ENCODE results near the gene KLHL25.
A peak's percentile ranks its signal among the peaks of the same experiment; 100 is the strongest.
"Not testable (repeated sequence)": the region's sequence is repeated elsewhere in the genome, so short reads cannot be mapped to it uniquely, and the experiment has no call there.

KLHL25 gene

GRCh38 chr15:85802617-85803016 lies 7.9 kb upstream of the KLHL25 start:
- not testable (repeated sequence) for DNase-seq (ENCODE audit: low read depth)

DNA sequence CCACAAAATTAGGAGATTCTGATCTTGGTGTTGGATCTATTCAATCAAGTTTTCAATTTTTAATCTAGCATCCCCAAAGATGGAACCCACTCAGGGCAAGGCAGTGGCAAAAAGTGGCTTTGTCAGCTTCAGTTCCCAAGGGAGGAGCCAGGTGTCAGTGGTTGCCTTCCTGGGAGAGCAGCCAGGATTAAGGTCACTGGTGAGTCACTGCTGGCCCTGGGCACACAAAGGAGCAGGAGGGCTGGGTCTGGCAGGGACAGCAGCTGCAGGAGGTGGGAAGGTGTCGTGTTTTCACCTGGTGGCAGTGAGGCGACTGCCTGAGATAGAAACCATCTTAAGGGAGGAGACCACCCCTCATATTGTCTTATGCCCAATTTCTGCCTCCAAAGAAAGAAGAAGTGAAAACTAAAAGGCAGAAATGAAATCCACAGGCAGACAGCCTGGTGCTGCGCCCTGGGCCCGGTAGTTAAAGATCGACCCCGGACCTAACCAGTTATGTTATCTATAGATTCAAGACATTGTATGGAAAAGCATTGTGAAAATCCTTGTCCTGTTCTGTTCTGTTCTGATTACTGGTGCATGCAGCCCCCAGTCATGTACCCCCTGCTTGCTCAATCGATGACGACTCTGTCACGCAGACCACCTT lies 5.9 kb upstream of the KLHL25 start:
- no peak for DNase-seq (ENCODE audit: low read depth)

- DNase-seq (ENCODE audit: low read depth): not testable (repeated sequence)
These were observed 1.6 kb upstream of the KLHL25 start for GRCh38 chr15:85796371-85796770.

GRCh38 chr15:85795337-85796305 lies 896 bp upstream of the KLHL25 start:
- no peak for DNase-seq (ENCODE audit: low read depth)

DNA sequence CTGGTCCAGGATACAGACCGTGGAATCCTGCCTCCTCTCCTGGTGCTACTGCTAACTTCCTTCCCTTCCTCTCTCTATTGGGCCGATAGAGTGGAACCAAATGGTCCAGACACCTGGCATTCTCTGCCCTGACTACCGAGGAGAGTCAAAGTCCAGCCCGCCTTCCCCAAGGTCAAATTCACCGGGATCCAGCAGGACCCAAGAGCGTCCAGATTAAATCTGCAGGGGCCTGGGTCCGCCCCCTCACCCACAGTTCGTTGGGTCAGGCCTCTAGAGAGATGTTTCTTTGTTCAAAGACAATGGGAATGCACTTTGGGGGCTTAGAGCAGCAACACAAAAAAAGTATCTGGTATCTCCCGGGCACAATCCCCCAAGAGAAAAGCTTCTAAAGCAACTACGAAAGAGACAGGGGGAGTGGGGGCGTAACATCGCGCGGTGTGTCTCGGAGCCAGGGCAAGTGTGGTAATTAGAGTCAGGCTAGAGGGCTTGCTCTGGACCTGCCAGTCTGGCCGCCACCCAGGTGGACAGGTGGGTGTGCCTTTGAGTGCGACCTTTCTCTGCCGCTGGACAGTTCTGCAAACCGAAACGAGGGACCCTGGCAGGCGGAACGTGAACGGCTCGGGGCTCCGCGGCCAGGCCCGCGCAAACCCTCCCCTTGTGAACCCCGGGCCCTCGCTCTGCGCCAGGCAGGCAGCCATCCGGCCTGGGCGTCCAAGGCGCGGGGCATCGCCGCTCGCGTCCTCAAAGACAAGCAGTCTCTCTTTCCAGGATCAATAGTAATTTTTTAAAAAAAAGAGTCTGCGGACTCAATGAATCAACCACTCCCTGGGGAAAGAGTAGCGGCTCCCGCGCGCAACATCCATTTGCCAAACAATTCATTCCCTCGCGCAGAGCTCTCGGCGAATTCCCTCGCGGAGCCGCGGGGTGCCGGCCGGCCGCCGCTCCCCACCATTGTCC lies 806 bp downstream of the KLHL25 start:
- DNase-seq (ENCODE audit: low read depth): peak; percentile 14

- DNase-seq (ENCODE audit: low read depth): peak; percentile 19
These were observed 1.7 kb downstream of the KLHL25 start for GRCh38 chr15:85792912-85793590.

GRCh38 chr15:85792102-85792731 lies 2.5 kb downstream of the KLHL25 start:
- no peak for DNase-seq (ENCODE audit: low read depth)

- no peak for DNase-seq (ENCODE audit: low read depth)
These were observed 5.2 kb downstream of the KLHL25 start for GRCh38 chr15:85789496-85789875.

- no peak for DNase-seq (ENCODE audit: low read depth)
These were observed 5.8 kb downstream of the KLHL25 start for GRCh38 chr15:85788771-85789495.

GRCh38 chr15:85786781-85787114 lies 8.0 kb downstream of the KLHL25 start:
- no peak for DNase-seq (ENCODE audit: low read depth)

GRCh38 chr15:85785887-85786780 lies 8.6 kb downstream of the KLHL25 start:
- DNase-seq (ENCODE audit: low read depth): no peak

DNA sequence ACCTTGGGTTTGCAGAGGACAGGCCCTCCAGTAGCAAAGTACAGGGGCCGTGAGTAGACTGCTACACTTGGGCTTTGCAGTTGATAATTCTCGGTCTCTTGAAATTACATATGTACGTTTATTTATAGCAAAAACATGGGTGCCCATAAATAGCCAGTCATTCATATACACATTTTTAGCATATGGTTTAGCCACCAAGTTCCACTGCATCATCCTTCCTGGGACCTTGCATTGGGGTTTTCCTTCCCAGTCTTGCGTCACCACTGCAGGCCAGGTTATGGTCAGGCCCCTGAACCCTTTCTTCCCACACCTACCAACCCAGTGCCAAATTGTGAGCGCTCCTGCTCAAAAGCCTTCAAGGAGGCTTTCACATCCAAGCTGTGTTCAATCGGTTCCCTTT lies 12.7 kb downstream of the KLHL25 start:
- no peak for DNase-seq (ENCODE audit: low read depth)

- no peak for DNase-seq (ENCODE audit: low read depth)
These were observed 13.6 kb downstream of the KLHL25 start for GRCh38 chr15:85781099-85781498.

DNA sequence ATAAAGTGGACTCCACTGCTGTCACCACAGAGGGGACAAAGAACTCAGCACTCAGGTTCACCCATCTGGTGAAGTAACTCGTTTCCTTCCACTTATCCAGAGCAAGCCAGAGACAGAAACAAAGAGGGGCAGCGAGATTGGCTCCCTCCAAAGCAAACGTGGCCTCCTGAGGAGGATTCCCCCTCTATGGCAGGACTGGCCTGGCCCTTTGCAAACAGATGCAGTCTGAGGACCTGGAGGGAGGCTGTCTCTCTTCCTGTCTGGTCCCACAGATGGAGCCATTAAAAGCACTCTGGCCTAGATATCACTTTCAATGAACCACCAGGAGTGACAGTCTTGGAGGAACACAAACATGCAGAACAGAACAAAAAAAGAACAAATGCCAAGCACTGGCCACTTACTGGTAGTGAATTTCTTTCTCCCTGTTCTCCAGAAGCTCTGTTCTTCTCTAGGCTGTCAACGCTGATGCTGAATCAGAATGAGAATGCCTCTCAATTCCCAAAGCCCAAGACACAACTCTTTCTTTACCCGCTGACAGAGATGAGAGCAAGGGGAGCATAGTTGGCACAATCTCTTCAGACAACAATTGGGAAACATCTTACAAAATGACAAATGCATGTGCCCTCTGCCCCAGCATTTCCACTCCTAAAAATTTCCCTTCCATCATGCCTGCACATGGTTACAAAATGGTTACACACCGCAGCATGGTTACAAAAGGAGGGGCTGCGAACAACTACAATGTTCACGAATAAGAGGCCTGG lies 14.3 kb downstream of the KLHL25 start:
- DNase-seq (ENCODE audit: low read depth): no peak

DNA sequence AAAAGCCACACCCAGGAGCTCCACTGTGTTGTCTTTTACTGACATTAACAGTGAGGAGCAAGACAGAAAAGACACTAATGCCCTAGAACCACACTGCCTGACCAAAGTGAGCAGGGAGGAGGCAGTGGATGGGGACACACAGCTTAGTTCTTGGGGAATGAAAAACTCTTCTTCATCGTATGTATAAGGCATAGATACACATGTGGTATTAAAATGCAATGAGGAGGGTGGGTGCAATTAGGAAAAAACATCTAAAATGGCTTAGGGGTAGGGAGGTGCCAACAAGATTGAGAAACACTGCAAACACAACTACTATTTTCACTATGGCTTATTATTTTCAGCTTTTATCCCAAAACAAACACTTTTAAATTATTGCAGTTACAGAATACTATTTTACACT lies 15.5 kb downstream of the KLHL25 start:
- no peak for DNase-seq (ENCODE audit: low read depth)

DNA sequence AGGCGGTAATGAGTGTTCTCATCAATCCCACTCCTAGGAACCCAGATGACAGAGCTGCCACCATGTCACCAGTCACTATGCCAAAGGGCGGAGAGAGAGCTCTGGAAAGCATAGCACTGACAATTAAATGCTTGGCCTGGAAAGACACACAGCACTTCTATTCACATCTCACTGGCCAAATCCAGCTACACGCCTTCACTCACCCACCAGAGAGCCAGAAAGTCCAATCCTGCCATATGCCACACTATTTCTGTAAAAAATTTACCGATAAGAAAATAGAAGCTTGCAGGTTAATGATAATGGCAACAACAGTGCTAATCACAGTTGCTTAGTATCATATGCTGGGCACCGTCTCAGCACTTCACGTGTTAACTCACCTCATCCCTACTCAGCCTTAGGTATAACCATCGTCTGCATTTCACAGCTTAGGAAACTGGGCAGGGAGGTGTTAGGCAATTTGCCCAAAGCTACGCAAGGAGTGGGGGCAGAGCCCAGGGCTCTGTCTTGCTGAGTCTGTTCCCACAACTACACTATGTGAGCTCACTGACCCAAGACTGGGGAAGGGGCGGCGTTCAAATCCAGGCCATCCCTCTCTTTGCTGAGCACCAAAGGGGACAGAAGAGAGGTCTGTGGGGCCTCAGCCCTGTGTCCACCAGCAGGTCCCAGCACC lies 16.5 kb downstream of the KLHL25 start:
- DNase-seq (ENCODE audit: low read depth): no peak

DNA sequence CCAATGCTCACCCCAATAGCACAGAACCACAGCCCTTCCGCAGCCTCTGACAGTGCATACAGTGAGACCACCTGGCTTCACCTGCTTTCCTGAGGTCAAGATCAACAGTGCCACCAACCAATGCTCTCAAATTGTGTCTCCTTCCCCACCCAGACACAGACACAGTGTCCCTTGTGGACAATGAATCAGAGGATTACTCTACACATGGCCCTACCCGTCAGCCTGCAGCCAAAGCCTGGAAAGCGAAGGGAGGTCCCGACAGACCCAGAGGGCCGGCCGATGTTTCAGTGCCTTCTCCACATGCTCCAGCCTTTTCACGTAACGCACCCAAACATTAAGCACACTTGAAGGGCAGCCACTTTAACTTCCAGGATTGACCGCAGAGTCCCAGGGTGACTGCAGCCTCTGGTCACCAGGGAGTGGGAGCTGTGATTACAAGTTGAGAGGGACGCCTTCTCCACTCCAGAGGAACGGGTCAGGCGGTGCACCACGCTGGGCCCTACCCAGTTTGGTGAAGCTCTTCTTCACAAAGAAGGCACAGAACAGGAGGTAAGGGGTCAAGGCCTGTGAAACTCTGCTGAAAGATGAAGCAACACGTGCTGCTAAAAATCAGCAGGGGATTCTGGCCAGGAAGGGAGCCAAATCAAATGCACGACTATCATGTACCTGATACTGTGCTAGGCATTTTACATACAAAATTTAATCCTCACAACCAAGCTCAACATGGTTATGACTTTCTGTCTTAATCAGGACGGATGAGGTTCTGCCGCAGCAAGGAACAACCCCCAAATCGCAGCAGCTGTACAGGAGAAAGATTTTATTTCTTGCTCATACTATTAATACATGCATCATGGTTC lies 17.2 kb downstream of the KLHL25 start:
- no peak for DNase-seq (ENCODE audit: low read depth)

Measured in stimulated activated CD4-positive, alpha-beta T cell treated with anti-CD3 and anti-CD28 coated beads, Interleukin-2, amount 100 ng/mL, for 4 hours (primary cell).